Activated CD4-positive, alpha-beta memory T cell treated with anti-CD3 and anti-CD28 coated beads for 36 hours (primary cell): ENCODE results near the gene PBX4. TPM values are rescaled to one million over a fixed set of nuclear protein-coding genes. Genes with fewer than 3 reads are reported as not detected.
"Not testable (repeated sequence)": the region's sequence is repeated elsewhere in the genome, so short reads cannot be mapped to it uniquely, and the experiment has no call there.

ENCODE experiments used
- CTCF ChIA-PET: fragments of 350-600 bp; sonication (Branson Sonifier 250); formaldehyde crosslinking; loops from one replicate; lab custom pipeline; 2021; ENCODE audit warnings: antibody characterized with exemption, inconsistent platforms; lab: Charles Lee
- POLR2A ChIA-PET: fragments of 350-600 bp; sonication (Branson Sonifier 250); formaldehyde crosslinking; loops from one replicate; lab custom pipeline; 2021; ENCODE audit warnings: antibody characterized with exemption; lab: Charles Lee
- DNase-seq: peaks from one replicate; pipeline ENCODE4 v3.0.0-alpha.2; 2020
- H3K27ac Mint-ChIP-seq: one replicate; pipeline ENCODE4 v1.8.0; 2021; ENCODE audit warnings: mixed read lengths
- H3K27me3 Mint-ChIP-seq: one replicate; pipeline ENCODE4 v1.8.0; 2021; ENCODE audit warnings: mixed read lengths
- H3K36me3 Mint-ChIP-seq: one replicate; pipeline ENCODE4 v1.8.0; 2021; ENCODE audit warnings: mixed read lengths
- H3K4me1 Mint-ChIP-seq: one replicate; pipeline ENCODE4 v1.8.0; 2021; ENCODE audit warnings: low read depth, mixed read lengths
- H3K4me3 Mint-ChIP-seq: one replicate; pipeline ENCODE4 v1.8.0; 2021; ENCODE audit warnings: mild to moderate bottlenecking, mixed read lengths
- H3K9me3 Mint-ChIP-seq: one replicate; pipeline ENCODE4 v1.8.0; 2021; ENCODE audit warnings: mixed read lengths
- intact Hi-C: fragments of 100-400 bp; cut with micrococcal nuclease; formaldehyde crosslinking; loops from one replicate; pipeline ENCODE4 v1.15.1; 2023
- total RNA-seq, 2 experiments: library from RNA; stranded (reverse); gene quantifications; one replicate each; pipeline ENCODE4 v1.2.3, GENCODE V29; 2021

PBX4 gene
- total RNA-seq, 2 experiments from 2014 or later: 44.9 to 45.7 TPM

DNA sequence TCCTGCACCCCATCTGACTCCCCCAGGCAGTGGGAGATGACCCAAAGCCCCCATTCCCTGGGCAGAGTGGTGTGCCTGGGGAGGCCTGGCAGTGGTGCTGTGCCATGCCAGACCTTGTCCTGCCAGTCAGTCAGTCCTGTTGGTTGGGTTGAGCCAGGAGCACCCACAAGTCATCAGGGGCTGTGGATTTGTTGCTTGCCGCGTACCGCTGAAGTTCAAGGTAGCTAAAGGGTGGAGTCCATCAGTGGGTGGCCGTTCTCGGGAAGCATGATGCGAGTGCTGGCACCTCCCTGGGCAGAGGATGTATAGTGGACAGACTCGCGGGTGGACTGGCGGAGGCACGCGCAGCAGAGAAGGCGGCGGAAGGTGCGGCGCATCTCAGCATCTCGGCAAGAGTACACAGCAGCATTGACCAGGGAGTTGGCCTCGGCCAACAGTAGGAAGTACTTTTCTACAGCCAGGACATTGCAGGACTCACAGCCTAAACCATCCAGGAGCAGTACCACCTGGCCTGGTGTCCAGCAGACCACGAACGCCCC, 5.6 kb upstream of the PBX4 start:
- DNase-seq: no peak
- intact Hi-C loops: no loop called here
- ChIA-PET POLR2A (no interaction called here), CTCF (interaction anchor here (1.0 kb wide), 1 partner anchor 92 kb away, joined by 3 read pairs; no protein-coding TSS in a partner anchor)
- H3K27ac Mint-ChIP-seq: peak overlapping the region; percentile 21
- H3K27me3 Mint-ChIP-seq: no peaks in the 10 kb centered on the region
- peaks cover 25% of the 10 kb centered on the region for H3K4me1 Mint-ChIP-seq
- H3K9me3 Mint-ChIP-seq: no peaks in the 10 kb centered on the region
- H3K4me3 Mint-ChIP-seq: no peak overlapping the region
- H3K36me3 Mint-ChIP-seq: peaks cover 20% of the 10 kb centered on the region

DNA sequence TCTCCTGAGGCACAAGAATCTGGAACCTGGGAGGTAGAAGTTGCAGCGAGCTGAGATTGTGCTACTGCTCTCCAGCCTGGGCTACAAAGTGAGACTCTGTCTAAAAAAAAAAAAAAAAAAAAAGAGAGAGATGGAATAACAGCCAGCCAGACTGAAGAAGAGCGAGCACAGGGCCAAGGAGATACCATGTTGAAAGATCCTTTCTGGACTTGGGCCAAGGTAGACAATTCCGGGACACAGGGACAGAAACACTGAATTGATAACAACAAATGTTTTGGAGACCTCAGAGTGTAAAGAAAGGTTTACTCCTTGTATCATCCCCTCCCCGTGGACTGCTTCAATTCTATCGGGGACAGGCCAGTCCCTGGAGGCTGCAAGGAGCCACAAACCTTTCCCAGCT, 4.9 kb upstream of the PBX4 start:
- ChIA-PET POLR2A (no interaction called here), CTCF (interaction anchor here (0.7 to 1.9 kb wide), 4 partner anchors 9 to 91 kb away, joined by 3 to 7 read pairs (median 4); no protein-coding TSS in a partner anchor)
- no peak overlapping the region for H3K4me3 Mint-ChIP-seq
- no peak overlapping the region for H3K27ac Mint-ChIP-seq
- no peaks in the 10 kb centered on the region for H3K27me3 Mint-ChIP-seq
- intact Hi-C loops: no loop called here
- peaks cover 28% of the 10 kb centered on the region for H3K4me1 Mint-ChIP-seq
- H3K9me3 Mint-ChIP-seq: no peaks in the 10 kb centered on the region
- no peak for DNase-seq
- H3K36me3 Mint-ChIP-seq: peaks cover 18% of the 10 kb centered on the region

DNA sequence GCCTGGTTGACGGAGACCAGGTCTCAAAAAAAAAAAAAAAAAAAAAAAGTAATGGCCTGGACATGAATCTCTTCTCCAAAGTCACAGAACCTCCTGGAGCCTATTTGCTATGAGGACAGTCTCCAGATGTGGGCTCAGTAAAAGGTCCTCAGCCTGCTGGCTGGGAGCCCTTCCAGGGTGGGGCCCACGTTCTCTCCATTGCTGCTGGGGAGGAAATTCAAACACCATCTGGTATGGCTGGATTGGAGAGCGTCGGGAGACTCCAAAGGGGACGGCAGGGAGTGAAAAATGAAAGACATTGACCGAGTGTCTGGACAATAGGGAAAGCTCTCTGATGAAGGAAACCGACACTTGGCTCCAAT, 1.3 kb upstream of the PBX4 start:
- CTCF ChIA-PET: interaction anchor here (0.8 to 1.3 kb wide), 2 partner anchors 24 to 87 kb away, joined by 4 to 9 read pairs; partner anchors contain the start of gene GMIP
- H3K27me3 Mint-ChIP-seq: no peaks in the 10 kb centered on the region
- intact Hi-C loops: loop anchor here (2.0 kb wide), 3 partner anchors 29 to 79 kb away; partner anchors contain the start of gene ATP13A1
- H3K4me1 Mint-ChIP-seq: peaks cover 35% of the 10 kb centered on the region
- no peaks in the 10 kb centered on the region for H3K9me3 Mint-ChIP-seq
- H3K36me3 Mint-ChIP-seq: peaks cover 18% of the 10 kb centered on the region
- H3K4me3 Mint-ChIP-seq: no peak overlapping the region
- POLR2A ChIA-PET: interaction anchor here (0.6 kb wide), 1 partner anchor 46 kb away, joined by 3 read pairs; no protein-coding TSS in a partner anchor
- no peak overlapping the region for H3K27ac Mint-ChIP-seq
- no peak for DNase-seq

DNA sequence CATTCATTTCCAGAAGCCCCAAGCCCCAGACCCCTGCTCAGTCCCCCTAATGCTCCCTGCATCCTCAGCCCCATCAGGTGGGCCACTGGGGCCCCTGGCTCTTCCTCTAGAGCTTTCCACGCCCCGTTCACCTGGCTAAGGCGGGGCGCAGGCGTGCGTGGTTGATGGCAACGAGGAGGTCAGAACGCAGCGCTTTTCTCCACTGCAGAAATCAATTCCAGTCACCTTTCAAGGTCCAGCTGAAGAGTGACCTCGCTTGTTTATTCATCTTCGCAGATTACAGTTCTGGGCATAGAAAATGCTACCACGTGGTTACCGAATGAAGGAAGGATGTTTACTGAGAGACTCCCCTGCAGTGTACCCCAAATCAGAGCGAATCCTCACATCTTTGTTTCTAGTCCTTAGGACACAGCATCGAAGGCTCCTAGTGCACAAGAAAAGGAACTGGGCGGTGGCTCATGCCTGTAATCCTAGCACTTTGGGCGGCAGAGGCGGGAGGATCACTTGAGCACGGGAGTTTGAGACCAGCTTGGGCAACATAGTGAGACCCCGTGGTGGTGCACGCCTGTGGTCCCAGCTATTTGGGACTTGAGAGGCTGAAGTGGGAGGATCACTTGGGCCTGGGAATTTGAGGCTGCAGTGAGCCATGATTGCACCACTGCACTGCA, 828 bp upstream of the PBX4 start:
- Mint-ChIP-seq H3K36me3 (peaks cover 18% of the 10 kb centered on the region), H3K4me1 (peaks cover 38% of the 10 kb centered on the region), H3K27ac (peak overlapping the region; percentile 72), H3K27me3 (no peaks in the 10 kb centered on the region), H3K9me3 (no peaks in the 10 kb centered on the region), H3K4me3 (peak overlapping the region; percentile 94)
- POLR2A ChIA-PET: interaction anchor here (0.6 to 3.0 kb wide), 3 partner anchors 8 to 45 kb away, joined by 3 to 12 read pairs (median 3); no protein-coding TSS in a partner anchor
- DNase-seq: no peak
- CTCF ChIA-PET: interaction anchor here (0.8 kb wide), 1 partner anchor 25 kb away, joined by 4 read pairs; the partner anchor contains the start of gene GMIP
- intact Hi-C loops: loop anchor here (2.0 kb wide), 3 partner anchors 29 to 79 kb away; partner anchors contain the start of gene ATP13A1

DNA sequence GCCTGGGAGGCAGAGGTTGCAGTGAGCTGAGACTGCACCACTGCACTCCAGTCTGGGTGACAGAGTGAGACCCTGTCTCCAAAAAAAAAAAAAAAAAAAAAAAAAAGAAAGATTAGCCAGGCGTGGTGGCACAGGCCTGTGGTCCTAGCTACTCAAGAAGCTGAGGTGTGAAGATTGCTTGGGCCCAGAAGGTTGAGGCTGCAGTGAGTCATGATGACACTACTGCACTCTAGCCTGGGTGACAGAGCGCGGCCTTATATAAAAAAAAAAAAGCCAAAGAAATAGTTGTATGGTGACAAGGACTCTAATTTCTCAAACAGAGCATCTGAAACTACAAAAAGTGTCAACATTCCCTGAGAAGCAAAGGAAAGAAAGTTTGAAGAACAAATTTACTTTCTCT, 3.4 kb downstream of the PBX4 start:
- POLR2A ChIA-PET: interaction anchor here (1.0 kb wide), 1 partner anchor 24 kb away, joined by 5 read pairs; no protein-coding TSS in a partner anchor
- CTCF ChIA-PET: interaction anchor here (0.7 to 1.6 kb wide), 2 partner anchors 43 to 60 kb away, joined by 3 to 4 read pairs; no protein-coding TSS in a partner anchor
- Mint-ChIP-seq H3K4me1 (peaks cover 52% of the 10 kb centered on the region), H3K4me3 (peak overlapping the region; percentile 66), H3K9me3 (no peaks in the 10 kb centered on the region), H3K36me3 (peaks cover 25% of the 10 kb centered on the region), H3K27ac (peak overlapping the region; percentile 84), H3K27me3 (no peaks in the 10 kb centered on the region)
- intact Hi-C loops: no loop called here
- DNase-seq: peak; percentile 69

DNA sequence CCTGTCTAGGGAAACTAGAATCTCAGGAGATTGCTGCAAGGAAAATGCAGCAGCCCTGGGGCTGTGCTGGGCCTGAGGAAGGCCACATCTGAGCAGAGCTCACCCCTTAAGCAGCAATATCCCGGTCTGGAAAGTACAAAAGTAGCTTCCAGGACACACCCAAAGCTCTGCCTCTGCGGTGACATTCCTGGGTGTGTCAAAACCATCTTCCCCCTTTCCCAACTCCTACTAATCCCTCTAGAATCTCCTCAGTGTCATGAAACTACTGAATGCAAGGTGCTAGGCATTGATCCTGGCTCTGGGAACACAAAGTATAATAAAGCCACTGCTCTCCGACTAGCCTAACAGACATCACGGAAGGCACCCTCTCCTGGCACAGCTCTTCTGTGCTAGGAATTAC, 5.0 kb downstream of the PBX4 start:
- H3K4me1 Mint-ChIP-seq: peaks cover 49% of the 10 kb centered on the region
- H3K9me3 Mint-ChIP-seq: no peaks in the 10 kb centered on the region
- intact Hi-C loops: no loop called here
- H3K36me3 Mint-ChIP-seq: peaks cover 32% of the 10 kb centered on the region
- ChIA-PET CTCF (interaction anchor here (0.8 to 2.4 kb wide), 2 partner anchors 59 to 81 kb away, joined by 3 to 10 read pairs; no protein-coding TSS in a partner anchor), POLR2A (interaction anchor here (0.6 to 1.0 kb wide), 3 partner anchors 11 to 174 kb away, joined by 3 to 4 read pairs (median 3); no protein-coding TSS in a partner anchor)
- no peak for DNase-seq
- H3K4me3 Mint-ChIP-seq: no peak overlapping the region
- H3K27ac Mint-ChIP-seq: no peak overlapping the region
- no peaks in the 10 kb centered on the region for H3K27me3 Mint-ChIP-seq

DNA sequence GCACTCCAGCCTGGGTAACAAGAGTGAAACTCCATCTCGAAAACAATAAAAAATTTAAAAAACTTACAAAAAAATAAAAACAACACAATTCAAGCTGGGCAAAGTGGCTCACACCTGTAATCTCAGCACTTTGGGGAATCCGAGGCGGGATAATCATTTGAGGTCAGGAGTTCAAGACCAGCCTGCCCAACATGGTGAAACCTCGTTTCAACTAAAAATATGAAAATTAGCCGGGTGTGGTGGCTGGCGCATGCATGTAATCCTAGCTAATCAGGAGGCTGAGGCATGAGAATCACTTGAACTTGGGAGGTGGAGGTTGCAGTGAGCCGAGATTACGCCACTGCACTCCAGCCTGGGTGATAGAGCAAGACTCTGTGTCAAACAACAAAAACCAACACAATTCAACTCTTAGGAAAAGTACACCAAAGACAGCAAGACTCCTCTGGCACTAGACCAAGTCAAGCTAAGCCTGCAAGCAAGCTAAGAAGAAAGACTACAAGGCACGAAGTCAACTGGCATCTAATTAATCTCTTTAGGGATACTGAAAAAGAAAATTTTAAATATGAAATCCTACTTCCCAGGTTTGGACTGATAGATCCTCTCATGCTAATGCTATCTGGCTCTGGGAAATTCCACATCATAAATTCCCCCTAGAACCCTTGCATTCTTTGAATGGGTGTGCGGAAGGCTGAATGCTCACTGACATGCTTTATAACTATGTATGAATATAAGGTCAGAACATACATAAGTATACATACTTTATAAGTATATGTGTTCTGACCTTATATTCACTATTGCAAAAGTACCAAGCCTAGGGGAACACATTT, 7.9 kb downstream of the PBX4 start:
- ChIA-PET POLR2A (no interaction called here), CTCF (interaction anchor here (1.7 kb wide), 1 partner anchor 79 kb away, joined by 5 read pairs; no protein-coding TSS in a partner anchor)
- Mint-ChIP-seq H3K4me3 (no peak overlapping the region), H3K27ac (no peak overlapping the region), H3K36me3 (peaks cover 36% of the 10 kb centered on the region), H3K27me3 (no peaks in the 10 kb centered on the region), H3K9me3 (no peaks in the 10 kb centered on the region), H3K4me1 (peaks cover 52% of the 10 kb centered on the region)
- DNase-seq: no peak
- intact Hi-C loops: no loop called here

DNA sequence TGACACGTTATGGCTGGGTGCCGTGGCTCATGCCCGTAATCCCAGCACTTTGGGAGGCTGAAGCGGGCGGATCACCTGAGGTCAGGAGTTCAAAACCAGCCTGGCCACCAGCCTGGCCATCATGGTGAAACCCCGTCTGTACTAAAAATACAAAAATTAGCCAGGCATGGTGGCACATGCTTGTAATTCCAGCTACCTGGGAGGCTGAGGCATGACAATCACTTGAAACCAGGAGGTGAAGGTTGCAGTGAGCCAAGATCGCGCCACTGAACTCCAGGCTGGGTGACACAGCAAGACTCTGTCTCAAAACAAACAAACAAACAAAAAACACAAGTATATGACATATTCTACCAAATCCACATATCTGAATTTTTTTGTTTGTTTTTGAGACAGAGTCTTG, 11.8 kb downstream of the PBX4 start:
- POLR2A ChIA-PET: interaction anchor here (1.5 to 1.6 kb wide), 2 partner anchors 9 to 16 kb away, joined by 5 to 12 read pairs; no protein-coding TSS in a partner anchor
- not testable (repeated sequence) for H3K9me3 Mint-ChIP-seq, H3K4me3 Mint-ChIP-seq, H3K27me3 Mint-ChIP-seq, DNase-seq
- H3K36me3 Mint-ChIP-seq: peaks cover 24% of the 10 kb centered on the region
- CTCF ChIA-PET: interaction anchor here (1.0 to 3.8 kb wide), 2 partner anchors 37 to 53 kb away, joined by 4 to 28 read pairs; partner anchors contain the start of gene GMIP
- peak overlapping the region; percentile 88 for H3K27ac Mint-ChIP-seq
- peaks cover 51% of the 10 kb centered on the region for H3K4me1 Mint-ChIP-seq
- intact Hi-C loops: loop anchor here (1.0 to 2.0 kb wide), 4 partner anchors 8 to 21 kb away; partner anchors contain the start of gene PBX4

DNA sequence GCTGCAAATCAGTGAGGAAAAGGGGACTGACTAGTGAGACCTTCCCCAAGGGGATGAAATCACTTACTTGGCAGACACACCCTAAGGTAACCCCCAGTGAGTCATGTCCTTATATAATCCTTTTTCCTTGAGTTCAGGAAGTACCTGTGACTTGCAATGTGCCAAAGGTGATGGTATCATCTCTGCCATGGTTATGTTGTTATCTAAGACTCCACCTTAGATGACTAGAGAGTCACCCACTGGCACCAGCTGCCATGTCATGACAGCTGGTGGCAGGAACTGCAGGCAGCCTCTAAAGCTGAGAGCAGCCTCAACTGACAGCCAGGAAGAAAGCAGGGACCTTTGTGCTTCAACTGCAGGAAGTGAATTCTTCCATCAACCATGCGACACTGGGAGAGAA, 12.5 kb downstream of the PBX4 start:
- Mint-ChIP-seq H3K9me3 (no peaks in the 10 kb centered on the region), H3K4me3 (peak overlapping the region; percentile 10), H3K36me3 (peaks cover 30% of the 10 kb centered on the region), H3K4me1 (peaks cover 58% of the 10 kb centered on the region), H3K27me3 (no peaks in the 10 kb centered on the region), H3K27ac (peak overlapping the region; percentile 88)
- ChIA-PET CTCF (interaction anchor here (1.0 to 3.8 kb wide), 4 partner anchors 38 to 74 kb away, joined by 3 to 28 read pairs (median 4); partner anchors contain the start of gene GMIP), POLR2A (interaction anchor here (0.6 to 1.6 kb wide), 3 partner anchors 9 to 21 kb away, joined by 3 to 12 read pairs (median 5); no protein-coding TSS in a partner anchor)
- intact Hi-C loops: loop anchor here (1.0 to 2.0 kb wide), 4 partner anchors 8 to 21 kb away; partner anchors contain the start of gene PBX4
- DNase-seq: peak; percentile 71

DNA sequence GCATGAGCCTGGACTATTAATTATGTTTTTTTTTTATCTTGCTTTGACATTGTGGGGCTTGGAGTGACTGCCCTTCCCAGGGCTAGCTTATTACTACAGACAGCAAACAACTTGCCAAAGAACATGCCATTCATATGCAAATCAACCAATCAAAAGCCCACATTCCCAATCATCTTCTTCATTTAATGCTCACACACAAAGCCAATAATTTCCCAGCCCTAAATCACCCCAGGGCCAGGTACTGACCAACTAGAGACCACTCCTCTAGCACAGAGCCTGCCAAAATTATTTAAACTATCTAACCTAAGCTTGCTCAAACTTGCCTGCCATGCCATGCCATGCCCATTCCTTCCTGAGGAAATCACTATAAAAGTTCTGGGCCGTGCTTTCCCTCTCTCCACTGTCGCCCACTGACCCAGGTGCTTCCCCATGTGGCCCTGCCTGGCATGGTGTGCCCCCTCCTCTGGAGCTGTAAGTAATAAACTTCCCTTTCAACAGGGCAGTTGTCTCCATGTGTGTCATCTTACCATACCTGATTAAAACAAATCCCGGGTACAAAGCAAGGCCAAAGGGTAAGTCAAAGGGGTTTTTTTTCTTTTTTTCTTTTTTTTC, 15.7 kb downstream of the PBX4 start:
- H3K27ac Mint-ChIP-seq: peak overlapping the region; percentile 100
- H3K9me3 Mint-ChIP-seq: no peaks in the 10 kb centered on the region
- ChIA-PET CTCF (interaction anchor here (0.9 to 2.5 kb wide), 3 partner anchors 41 to 70 kb away, joined by 3 to 11 read pairs (median 4); no protein-coding TSS in a partner anchor), POLR2A (interaction anchor here (0.7 to 1.9 kb wide), 5 partner anchors 11 to 30 kb away, joined by 3 to 14 read pairs (median 5); partner anchors contain the start of gene PBX4)
- H3K4me3 Mint-ChIP-seq: peak overlapping the region; percentile 54
- no peak for DNase-seq
- intact Hi-C loops: no loop called here
- peaks cover 17% of the 10 kb centered on the region for H3K36me3 Mint-ChIP-seq
- H3K27me3 Mint-ChIP-seq: no peaks in the 10 kb centered on the region
- H3K4me1 Mint-ChIP-seq: peaks cover 66% of the 10 kb centered on the region
